ENCODE results near the gene CST7. TPM values are rescaled to one million over a fixed set of nuclear protein-coding genes. Genes with fewer than 3 reads are reported as not detected.

The CST7 gene
- total RNA-seq, 1 experiment from 2014 or later = not detected

DNA sequence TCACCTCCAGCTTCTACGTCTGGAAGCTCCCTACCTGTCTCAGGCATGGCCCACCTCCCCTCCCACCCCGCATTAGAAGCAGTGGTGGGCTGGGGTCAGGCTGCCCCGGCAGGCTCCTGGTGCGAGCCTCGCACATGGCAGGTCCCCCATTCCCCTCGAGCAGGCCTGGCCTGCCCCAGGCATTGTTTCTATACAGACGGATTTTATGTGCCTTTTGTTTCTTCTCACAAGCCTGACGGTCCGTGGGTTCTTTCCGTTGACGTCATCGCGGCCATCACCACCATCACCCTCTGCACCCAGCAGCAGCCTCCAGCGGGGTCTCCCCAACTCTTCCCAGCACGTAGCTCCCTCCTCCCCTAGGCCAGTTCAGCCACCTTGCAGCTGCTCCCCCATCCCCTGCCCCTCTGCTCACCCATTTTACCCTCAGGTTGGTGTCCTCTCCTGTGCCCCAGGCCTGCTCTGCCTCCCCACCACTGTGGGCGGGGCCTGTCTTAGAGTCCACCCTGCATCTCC lies 4.6 kb downstream of the CST7 start:
- H3K79me1 ChIP-seq (ENCODE audit: insufficient read depth, low read depth, low read length, poor library complexity, severe bottlenecking) = no peaks in the 10 kb centered on the region
- WGBS (ENCODE audit: extremely low coverage, insufficient read length, low lambda C conversion rate) = no CpG with 5 or more reads among the region's 16 CpGs
- H2BK15ac ChIP-seq (ENCODE audit: low read depth, low read length) = no peak overlapping the region
- H4K5ac ChIP-seq (ENCODE audit: insufficient read length, low read depth, low read length) = no peak overlapping the region
- H3K23ac ChIP-seq (ENCODE audit: insufficient read length, low read depth, low read length) = no peak overlapping the region
- no peak overlapping the region for H3K56ac ChIP-seq (ENCODE audit: insufficient read length, low read depth, low read length)
- H3K9me3 ChIP-seq (ENCODE audit: control insufficient read depth, low read depth, low read length) = no peaks in the 10 kb centered on the region
- H3K4me2 ChIP-seq (ENCODE audit: insufficient read depth, insufficient read length, low read length) = no peak overlapping the region
- no peak overlapping the region for H3K14ac ChIP-seq (ENCODE audit: insufficient read depth, low read length)
- H3K23me2 ChIP-seq (ENCODE audit: insufficient read length, low read depth, low read length, poor library complexity, severe bottlenecking) = no peaks in the 10 kb centered on the region
- TF ChIP-seq CTCF (conservative IDR thresholded peaks at IDR 0.05) = no peak
- no peak overlapping the region for H3K9ac ChIP-seq (ENCODE audit: extremely low read depth, insufficient read length, low read length)
- no peak overlapping the region for H2BK5ac ChIP-seq (ENCODE audit: insufficient read length, low read length)
- no peak overlapping the region for H2AFZ ChIP-seq (ENCODE audit: low read length)
- H3K4ac ChIP-seq (ENCODE audit: low read depth, low read length) = no peak overlapping the region
- H3K79me2 ChIP-seq (ENCODE audit: insufficient read depth, low read length) = no peaks in the 10 kb centered on the region
- H3K36me3 Mint-ChIP-seq (ENCODE audit: insufficient read depth in 1 of 3, low read depth in 3 of 3) = no peaks in the 10 kb centered on the region; a peak in 2 of 7 replicates
- no peak overlapping the region for H4K8ac ChIP-seq (replicated peaks; ENCODE audit: insufficient read length, low read depth, low read length)
- H2BK20ac ChIP-seq (ENCODE audit: low read depth, low read length, poor library complexity, severe bottlenecking) = no peak overlapping the region
- no peaks in the 10 kb centered on the region for H3K9me3 Mint-ChIP-seq
- no peak overlapping the region for H2BK12ac ChIP-seq (ENCODE audit: insufficient read length, low read depth, low read length)
- no peak overlapping the region for H3K27ac ChIP-seq (ENCODE audit: insufficient read length, low read depth, low read length)
- no peak overlapping the region; a peak in 1 of 5 replicates for H3K4me3 Mint-ChIP-seq
- peak overlapping the region in 1 of 3 experiments; percentile 61; a peak in 2 of 7 replicates for H3K27ac Mint-ChIP-seq
- peak; percentile 22 for DNase-seq
- peaks cover 5% of the 10 kb centered on the region for H3K27me3 Mint-ChIP-seq (ENCODE audit: low read depth)
- no peak overlapping the region for H3T11ph ChIP-seq (ENCODE audit: low read length)
- H2AK5ac ChIP-seq (ENCODE audit: insufficient read length, low read length) = no peak overlapping the region
- no peak overlapping the region for H2BK120ac ChIP-seq (ENCODE audit: low read depth, low read length, poor library complexity, severe bottlenecking)
- peaks cover 6 to 15% of the 10 kb centered on the region in 2 experiments for H3K4me1 Mint-ChIP-seq
- H3K18ac ChIP-seq (ENCODE audit: insufficient read length, low read depth, low read length) = no peak overlapping the region
- H4K91ac ChIP-seq (ENCODE audit: insufficient read length, low read depth, low read length) = no peak overlapping the region
- H4K20me1 ChIP-seq (ENCODE audit: control insufficient read depth, insufficient read depth, insufficient read length) = no peaks in the 10 kb centered on the region
- no peaks in the 10 kb centered on the region for H3K27me3 ChIP-seq (ENCODE audit: insufficient read depth, low read length)
- no peaks in the 10 kb centered on the region for H3K4me1 ChIP-seq (ENCODE audit: insufficient read depth, low read length)
